ENCODE data around the gene HEATR5A. TPM values are rescaled to one million over a fixed set of nuclear protein-coding genes. Genes with fewer than 3 reads are reported as not detected.

The HEATR5A gene
- polyA plus RNA-seq, 1 of the 3 experiments (the other 2 are of a cell fraction) = 7.1 TPM

DNA sequence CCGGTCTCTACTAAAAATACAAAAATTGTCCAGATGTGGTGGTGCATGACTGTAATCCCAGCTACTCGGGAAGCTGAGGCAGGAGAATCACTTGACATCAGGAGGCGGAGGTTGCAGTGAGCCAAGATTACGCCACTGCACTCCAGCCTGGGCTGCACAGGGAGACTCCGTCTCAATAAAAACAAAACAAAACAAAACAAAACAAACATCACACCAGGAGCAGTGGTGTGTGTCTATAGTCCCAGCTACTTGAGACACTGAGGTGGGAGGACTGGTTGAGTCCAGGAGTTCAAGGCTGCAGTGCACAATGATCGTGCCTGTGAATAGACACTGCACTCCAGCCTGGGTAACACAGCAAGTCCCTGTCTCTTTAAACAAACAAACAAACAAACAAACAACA is 123.2 kb downstream of the HEATR5A start:
- Histone ChIP-seq H3K9ac (no peak overlapping the region), H3K9me3 (no peaks in the 10 kb centered on the region), H3K27ac (ENCODE audit: low read depth in 2 of 2, low read length in 1 of 2) (no peak overlapping the region), H3K36me3 (replicated peaks in 1 of 2; ENCODE audit: control insufficient read depth in 1 of 2, insufficient read depth in 2 of 2, low read length in 1 of 2) (peaks cover 2 to 28% of the 10 kb centered on the region in 2 experiments), H3K9me2 (no peaks in the 10 kb centered on the region), H3K4me1 (ENCODE audit: control insufficient read depth in 1 of 2, insufficient read depth in 2 of 2, low read depth in 1 of 2, low read length in 1 of 2) (peaks cover 0 to 11% of the 10 kb centered on the region in 2 experiments; a peak in 2 of 4 replicates), H2AFZ (ENCODE audit: low read depth) (no peak overlapping the region), H3K27me3 (ENCODE audit: insufficient read depth) (no peaks in the 10 kb centered on the region), H3F3A (replicated peaks; ENCODE audit: insufficient read depth) (peaks cover 7% of the 10 kb centered on the region), H3K4me3 (ENCODE audit: low read depth in 2 of 2, low read length in 1 of 2) (no peak overlapping the region), H3K4me2 (no peak overlapping the region), H4K20me1 (ENCODE audit: insufficient read depth) (no peaks in the 10 kb centered on the region), H3K79me2 (ENCODE audit: insufficient read depth) (no peaks in the 10 kb centered on the region)
- no peak for DNase-seq
- ChIA-PET POLR2A (no interaction called here), CTCF (no interaction called here)
- WGBS (ENCODE audit: low lambda C conversion rate) = 93% methylated on average over 6 of the region's 6 CpGs
- TF ChIP-seq TEAD4 (IDR thresholded peaks at IDR 0.05; ENCODE audit: borderline replicate concordance, insufficient read depth) (no peak), FOXJ3 (CRISPR knock-in tag; IDR thresholded peaks at IDR 0.05) (no peak), ELF1 (IDR thresholded peaks at IDR 0.05) (no peak), SMC3 (IDR thresholded peaks at IDR 0.05; ENCODE audit: low read depth, low read length) (no peak), FOXM1 (IDR thresholded peaks at IDR 0.05; ENCODE audit: low read depth) (no peak), RAD21 (IDR thresholded peaks at IDR 0.05; ENCODE audit: low read length) (no peak), SIN3A (IDR thresholded peaks at IDR 0.05; ENCODE audit: borderline replicate concordance, low read depth, low read length) (no peak), NRF1 (IDR thresholded peaks at IDR 0.05; ENCODE audit: low read depth, low read length) (no peak), GABPA (IDR thresholded peaks at IDR 0.05; ENCODE audit: low read depth) (no peak), NFIC (IDR thresholded peaks at IDR 0.05; ENCODE audit: borderline replicate concordance) (no peak), RXRA (IDR thresholded peaks at IDR 0.05; ENCODE audit: borderline replicate concordance, low read depth) (no peak), MEF2A (IDR thresholded peaks at IDR 0.05; ENCODE audit: borderline replicate concordance, low read depth) (no peak), POLR2AphosphoS5 (IDR thresholded peaks at IDR 0.05; ENCODE audit: low read depth, low read length) (no peak), YY1 (IDR thresholded peaks at IDR 0.05; ENCODE audit: low read depth) (no peak), RFX5 (IDR thresholded peaks at IDR 0.05; ENCODE audit: low read length) (no peak)
- TF ChIP-seq, protein P1, sequence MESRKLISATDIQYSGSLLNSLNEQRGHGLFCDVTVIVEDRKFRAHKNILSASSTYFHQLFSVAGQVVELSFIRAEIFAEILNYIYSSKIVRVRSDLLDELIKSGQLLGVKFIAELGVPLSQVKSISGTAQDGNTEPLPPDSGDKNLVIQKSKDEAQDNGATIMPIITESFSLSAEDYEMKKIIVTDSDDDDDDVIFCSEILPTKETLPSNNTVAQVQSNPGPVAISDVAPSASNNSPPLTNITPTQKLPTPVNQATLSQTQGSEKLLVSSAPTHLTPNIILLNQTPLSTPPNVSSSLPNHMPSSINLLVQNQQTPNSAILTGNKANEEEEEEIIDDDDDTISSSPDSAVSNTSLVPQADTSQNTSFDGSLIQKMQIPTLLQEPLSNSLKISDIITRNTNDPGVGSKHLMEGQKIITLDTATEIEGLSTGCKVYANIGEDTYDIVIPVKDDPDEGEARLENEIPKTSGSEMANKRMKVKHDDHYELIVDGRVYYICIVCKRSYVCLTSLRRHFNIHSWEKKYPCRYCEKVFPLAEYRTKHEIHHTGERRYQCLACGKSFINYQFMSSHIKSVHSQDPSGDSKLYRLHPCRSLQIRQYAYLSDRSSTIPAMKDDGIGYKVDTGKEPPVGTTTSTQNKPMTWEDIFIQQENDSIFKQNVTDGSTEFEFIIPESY (IDR thresholded peaks at IDR 0.05; ENCODE audit: borderline replicate concordance, low read depth) = no peak
- TF ChIP-seq, protein P2, sequence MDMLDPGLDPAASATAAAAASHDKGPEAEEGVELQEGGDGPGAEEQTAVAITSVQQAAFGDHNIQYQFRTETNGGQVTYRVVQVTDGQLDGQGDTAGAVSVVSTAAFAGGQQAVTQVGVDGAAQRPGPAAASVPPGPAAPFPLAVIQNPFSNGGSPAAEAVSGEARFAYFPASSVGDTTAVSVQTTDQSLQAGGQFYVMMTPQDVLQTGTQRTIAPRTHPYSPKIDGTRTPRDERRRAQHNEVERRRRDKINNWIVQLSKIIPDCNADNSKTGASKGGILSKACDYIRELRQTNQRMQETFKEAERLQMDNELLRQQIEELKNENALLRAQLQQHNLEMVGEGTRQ (IDR thresholded peaks at IDR 0.05; ENCODE audit: borderline replicate concordance, low read depth, low read length) = no peak
- TF ChIP-seq, protein P3, sequence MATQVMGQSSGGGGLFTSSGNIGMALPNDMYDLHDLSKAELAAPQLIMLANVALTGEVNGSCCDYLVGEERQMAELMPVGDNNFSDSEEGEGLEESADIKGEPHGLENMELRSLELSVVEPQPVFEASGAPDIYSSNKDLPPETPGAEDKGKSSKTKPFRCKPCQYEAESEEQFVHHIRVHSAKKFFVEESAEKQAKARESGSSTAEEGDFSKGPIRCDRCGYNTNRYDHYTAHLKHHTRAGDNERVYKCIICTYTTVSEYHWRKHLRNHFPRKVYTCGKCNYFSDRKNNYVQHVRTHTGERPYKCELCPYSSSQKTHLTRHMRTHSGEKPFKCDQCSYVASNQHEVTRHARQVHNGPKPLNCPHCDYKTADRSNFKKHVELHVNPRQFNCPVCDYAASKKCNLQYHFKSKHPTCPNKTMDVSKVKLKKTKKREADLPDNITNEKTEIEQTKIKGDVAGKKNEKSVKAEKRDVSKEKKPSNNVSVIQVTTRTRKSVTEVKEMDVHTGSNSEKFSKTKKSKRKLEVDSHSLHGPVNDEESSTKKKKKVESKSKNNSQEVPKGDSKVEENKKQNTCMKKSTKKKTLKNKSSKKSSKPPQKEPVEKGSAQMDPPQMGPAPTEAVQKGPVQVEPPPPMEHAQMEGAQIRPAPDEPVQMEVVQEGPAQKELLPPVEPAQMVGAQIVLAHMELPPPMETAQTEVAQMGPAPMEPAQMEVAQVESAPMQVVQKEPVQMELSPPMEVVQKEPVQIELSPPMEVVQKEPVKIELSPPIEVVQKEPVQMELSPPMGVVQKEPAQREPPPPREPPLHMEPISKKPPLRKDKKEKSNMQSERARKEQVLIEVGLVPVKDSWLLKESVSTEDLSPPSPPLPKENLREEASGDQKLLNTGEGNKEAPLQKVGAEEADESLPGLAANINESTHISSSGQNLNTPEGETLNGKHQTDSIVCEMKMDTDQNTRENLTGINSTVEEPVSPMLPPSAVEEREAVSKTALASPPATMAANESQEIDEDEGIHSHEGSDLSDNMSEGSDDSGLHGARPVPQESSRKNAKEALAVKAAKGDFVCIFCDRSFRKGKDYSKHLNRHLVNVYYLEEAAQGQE (IDR thresholded peaks at IDR 0.05; ENCODE audit: low read depth, low read length) = no peak
- TF ChIP-seq, protein P4, sequence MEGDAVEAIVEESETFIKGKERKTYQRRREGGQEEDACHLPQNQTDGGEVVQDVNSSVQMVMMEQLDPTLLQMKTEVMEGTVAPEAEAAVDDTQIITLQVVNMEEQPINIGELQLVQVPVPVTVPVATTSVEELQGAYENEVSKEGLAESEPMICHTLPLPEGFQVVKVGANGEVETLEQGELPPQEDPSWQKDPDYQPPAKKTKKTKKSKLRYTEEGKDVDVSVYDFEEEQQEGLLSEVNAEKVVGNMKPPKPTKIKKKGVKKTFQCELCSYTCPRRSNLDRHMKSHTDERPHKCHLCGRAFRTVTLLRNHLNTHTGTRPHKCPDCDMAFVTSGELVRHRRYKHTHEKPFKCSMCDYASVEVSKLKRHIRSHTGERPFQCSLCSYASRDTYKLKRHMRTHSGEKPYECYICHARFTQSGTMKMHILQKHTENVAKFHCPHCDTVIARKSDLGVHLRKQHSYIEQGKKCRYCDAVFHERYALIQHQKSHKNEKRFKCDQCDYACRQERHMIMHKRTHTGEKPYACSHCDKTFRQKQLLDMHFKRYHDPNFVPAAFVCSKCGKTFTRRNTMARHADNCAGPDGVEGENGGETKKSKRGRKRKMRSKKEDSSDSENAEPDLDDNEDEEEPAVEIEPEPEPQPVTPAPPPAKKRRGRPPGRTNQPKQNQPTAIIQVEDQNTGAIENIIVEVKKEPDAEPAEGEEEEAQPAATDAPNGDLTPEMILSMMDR (IDR thresholded peaks at IDR 0.05) = no peak
- TF ChIP-seq, protein P5, sequence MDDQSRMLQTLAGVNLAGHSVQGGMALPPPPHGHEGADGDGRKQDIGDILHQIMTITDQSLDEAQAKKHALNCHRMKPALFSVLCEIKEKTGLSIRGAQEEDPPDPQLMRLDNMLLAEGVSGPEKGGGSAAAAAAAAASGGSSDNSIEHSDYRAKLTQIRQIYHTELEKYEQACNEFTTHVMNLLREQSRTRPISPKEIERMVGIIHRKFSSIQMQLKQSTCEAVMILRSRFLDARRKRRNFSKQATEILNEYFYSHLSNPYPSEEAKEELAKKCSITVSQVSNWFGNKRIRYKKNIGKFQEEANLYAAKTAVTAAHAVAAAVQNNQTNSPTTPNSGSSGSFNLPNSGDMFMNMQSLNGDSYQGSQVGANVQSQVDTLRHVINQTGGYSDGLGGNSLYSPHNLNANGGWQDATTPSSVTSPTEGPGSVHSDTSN (IDR thresholded peaks at IDR 0.05) = no peak
